Activated CD4-positive, alpha-beta T cell treated with anti-CD3 and anti-CD28 coated beads, Interleukin-2, amount 10 ng/mL, durations not matched to agents 24 days and 14 days (primary cell): ENCODE measurements around the gene AOPEP. TPM values are rescaled to one million over a fixed set of nuclear protein-coding genes. Genes with fewer than 3 reads are reported as not detected.
"Not testable (repeated sequence)": the region's sequence is repeated elsewhere in the genome, so short reads cannot be mapped to it uniquely, and the experiment has no call there.

Experiments
- DNase-seq: peaks from one replicate; pipeline ENCODE4 v3.0.0; 2022
- H3K27ac Mint-ChIP-seq: one replicate; pipeline ENCODE4 v1.8.0; 2022; ENCODE audit warnings: mild to moderate bottlenecking, mixed read lengths
- H3K27me3 Mint-ChIP-seq: one replicate; pipeline ENCODE4 v1.8.0; 2022; ENCODE audit warnings: mixed read lengths
- H3K36me3 Mint-ChIP-seq: one replicate; pipeline ENCODE4 v1.8.0; 2022; ENCODE audit warnings: low read depth, mild to moderate bottlenecking, mixed read lengths
- H3K4me1 Mint-ChIP-seq: one replicate; pipeline ENCODE4 v1.8.0; 2021; ENCODE audit warnings: mixed read lengths
- H3K4me3 Mint-ChIP-seq: one replicate; pipeline ENCODE4 v1.8.0; 2022; ENCODE audit warnings: mild to moderate bottlenecking, moderate library complexity, mixed read lengths
- H3K9me3 Mint-ChIP-seq: one replicate; pipeline ENCODE4 v1.8.0; 2021; ENCODE audit warnings: mixed read lengths
- intact Hi-C: fragments of 100-400 bp; cut with micrococcal nuclease; formaldehyde crosslinking; loops from one replicate; pipeline ENCODE4 v1.15.1; 2023
- total RNA-seq: library from RNA; stranded (reverse); gene quantifications from 2 replicates; pipeline ENCODE4 v1.2.3, GENCODE V29; 2022

The AOPEP gene
- total RNA-seq, 1 donor from 2014 or later: 20.7 TPM

DNA sequence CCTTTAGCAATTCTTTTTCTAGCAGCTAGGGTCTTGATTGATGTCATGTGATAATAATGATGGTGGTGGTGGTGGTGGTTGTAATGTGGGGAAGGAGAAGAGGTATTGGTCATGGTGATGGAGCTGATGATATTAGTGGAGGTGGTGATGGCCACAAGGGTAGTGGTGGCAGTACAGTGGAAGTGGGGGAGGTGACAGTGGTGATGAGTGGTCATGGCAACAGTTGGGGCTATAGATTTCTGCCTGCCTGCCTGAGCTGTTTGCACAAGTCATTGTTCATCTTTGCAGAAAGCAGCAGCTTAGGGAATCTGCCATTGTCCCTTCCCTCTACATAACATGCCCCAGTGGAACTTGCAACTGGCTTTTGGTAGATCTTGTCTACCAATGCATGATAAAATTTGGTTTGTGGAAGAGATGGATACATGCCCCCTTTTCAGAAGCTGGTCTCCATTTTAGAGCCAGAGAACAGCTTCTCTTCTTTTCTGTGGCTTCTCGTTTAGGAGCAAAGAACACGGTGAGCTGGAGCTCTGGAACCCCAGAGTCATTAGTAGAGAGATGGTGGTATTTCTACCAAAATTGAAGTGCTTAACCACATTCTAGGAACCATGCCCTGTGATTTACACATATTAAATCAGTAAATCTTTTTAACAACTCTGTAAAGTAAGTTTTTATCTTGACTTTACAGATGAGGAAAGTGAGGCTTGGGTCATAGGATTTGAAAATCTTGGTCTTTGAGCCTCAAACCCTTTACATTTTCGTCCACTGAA, 100.3 kb downstream of the AOPEP start:
- Mint-ChIP-seq H3K9me3 (peaks cover 6% of the 10 kb centered on the region), H3K36me3 (peaks cover 17% of the 10 kb centered on the region), H3K27me3 (no peaks in the 10 kb centered on the region), H3K4me1 (peaks cover 10% of the 10 kb centered on the region), H3K4me3 (no peak overlapping the region), H3K27ac (no peak overlapping the region)
- intact Hi-C loops: no loop called here
- no peak for DNase-seq

DNA sequence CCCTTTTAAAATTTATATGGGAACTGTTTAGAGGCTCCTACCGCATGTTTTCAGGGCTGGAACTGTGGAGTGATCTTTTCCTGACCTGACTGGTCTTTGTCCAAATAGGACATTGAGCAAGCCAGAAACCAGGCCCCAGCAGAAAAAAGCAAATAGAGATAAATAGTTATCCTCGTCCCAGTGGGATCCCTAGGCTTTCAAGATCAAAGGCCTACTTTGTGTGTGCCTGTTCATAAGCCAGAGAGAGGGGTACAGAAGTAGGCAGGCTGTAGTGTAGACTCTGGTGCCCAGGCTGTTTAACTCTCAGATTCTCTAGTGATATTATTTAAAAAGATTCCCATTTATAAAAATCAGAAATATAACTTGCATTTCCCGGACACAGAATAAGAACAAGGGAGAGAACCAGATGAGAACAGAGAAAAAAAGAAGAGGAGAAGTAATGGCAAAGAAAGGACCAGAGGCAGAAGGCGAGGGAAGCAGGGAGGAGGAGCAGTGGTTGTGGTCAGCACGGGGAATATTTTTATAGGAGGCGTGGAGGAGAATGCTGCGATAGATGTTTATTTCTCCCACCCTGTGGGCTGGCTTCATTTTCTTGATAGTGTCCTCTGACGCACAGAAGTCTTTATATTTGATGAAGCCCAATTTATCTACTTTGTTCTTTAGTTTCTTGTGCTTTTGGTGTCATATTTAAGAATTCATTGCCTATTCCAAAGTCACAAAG, 101.2 kb downstream of the AOPEP start:
- Mint-ChIP-seq H3K4me3 (no peak overlapping the region), H3K27me3 (no peaks in the 10 kb centered on the region), H3K36me3 (peaks cover 19% of the 10 kb centered on the region)

DNA sequence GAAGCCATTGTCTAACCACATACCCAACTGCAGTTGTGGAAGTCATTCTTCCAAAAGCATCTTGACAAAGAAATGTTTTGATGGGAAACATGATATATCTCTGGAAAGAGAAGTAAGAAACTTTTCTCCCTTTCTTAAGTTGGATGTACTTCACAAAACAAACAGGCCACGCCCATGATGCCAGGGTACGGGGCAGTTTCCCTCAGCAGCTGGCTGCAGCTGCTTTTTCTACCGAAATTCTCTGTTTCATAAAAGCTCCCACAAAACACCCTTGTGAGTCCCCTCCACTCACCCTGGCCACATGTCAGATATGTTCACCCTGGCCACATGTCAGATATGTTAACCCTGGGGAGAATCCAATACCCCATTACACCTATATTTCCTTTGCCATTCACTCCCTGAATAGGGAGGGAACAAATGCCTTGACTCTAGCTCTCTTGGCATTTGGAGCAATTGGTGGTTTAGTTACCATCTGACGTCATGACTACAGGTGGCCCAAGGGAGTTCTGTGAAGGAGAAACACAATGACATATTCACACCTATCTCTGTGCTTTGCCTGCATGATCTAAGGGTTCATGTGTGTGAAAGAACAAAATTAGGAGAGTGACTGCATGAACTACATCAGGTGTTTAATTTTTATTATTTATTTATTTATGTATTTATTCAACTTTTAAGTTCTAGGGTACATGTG, 103.0 kb downstream of the AOPEP start:
- intact Hi-C loops: no loop called here
- peaks cover 7% of the 10 kb centered on the region for H3K9me3 Mint-ChIP-seq
- no peak overlapping the region for H3K27ac Mint-ChIP-seq
- peaks cover 9% of the 10 kb centered on the region for H3K4me1 Mint-ChIP-seq
- H3K27me3 Mint-ChIP-seq: no peaks in the 10 kb centered on the region
- H3K4me3 Mint-ChIP-seq: no peak overlapping the region
- peaks cover 11% of the 10 kb centered on the region for H3K36me3 Mint-ChIP-seq
- DNase-seq: no peak

More for the DNA sequence above, 101.2 kb downstream of the AOPEP start:
- H3K9me3 Mint-ChIP-seq: peaks cover 7% of the 10 kb centered on the region
- intact Hi-C loops: no loop called here
- H3K27ac Mint-ChIP-seq: no peak overlapping the region
- peaks cover 12% of the 10 kb centered on the region for H3K4me1 Mint-ChIP-seq
- no peak for DNase-seq

DNA sequence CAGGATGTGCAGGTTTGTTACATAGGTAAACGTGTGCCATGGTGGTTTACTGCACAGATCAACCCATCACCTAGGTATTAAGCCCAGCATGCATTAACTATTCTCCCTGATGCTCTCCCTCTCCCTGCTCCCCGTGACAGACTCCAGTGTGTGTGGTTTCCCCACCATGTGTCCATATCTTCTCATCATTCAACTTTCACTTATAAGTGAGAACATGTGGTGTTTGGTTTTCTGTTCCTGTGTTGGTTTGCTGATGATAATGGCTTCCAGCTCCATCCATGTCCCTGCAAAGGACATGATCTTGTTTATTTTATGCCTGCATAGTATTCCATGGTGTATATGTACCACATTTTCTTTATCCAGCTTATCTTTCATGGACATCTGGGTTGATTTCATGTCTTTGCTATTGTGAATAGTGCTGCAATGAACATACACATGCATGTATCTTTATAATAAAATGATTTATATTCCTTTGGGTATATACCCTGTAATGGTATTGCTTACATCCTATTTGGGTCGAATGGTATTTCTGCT, 103.6 kb downstream of the AOPEP start:
- H3K4me1 Mint-ChIP-seq: peaks cover 13% of the 10 kb centered on the region
- H3K27ac Mint-ChIP-seq, H3K4me3 Mint-ChIP-seq, DNase-seq, H3K9me3 Mint-ChIP-seq, intact Hi-C loops, H3K27me3 Mint-ChIP-seq: not testable (repeated sequence)
- H3K36me3 Mint-ChIP-seq: peaks cover 11% of the 10 kb centered on the region

DNA sequence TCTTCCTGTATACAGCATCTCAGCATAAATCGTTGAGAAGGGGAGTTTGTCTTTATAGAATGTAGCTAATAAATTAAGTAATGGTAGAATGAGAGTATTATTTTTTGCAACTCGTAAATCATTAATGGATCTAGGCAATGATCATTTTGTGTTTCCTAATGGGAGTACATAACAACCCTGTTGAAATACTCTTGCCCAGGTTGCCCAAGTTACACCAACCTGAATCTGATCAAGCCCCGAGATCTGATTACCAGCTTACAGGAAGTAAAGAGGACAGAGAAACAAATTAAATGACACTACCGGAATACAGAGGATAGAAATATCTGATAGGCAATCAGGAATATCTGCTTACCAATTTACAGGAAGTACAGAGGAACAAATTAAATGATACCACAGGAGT, 107.3 kb downstream of the AOPEP start:
- no peak for DNase-seq
- Mint-ChIP-seq H3K4me1 (peaks cover 12% of the 10 kb centered on the region), H3K9me3 (peaks cover 14% of the 10 kb centered on the region), H3K27me3 (no peaks in the 10 kb centered on the region), H3K36me3 (peaks cover 20% of the 10 kb centered on the region), H3K4me3 (no peak overlapping the region), H3K27ac (no peak overlapping the region)
- intact Hi-C loops: no loop called here

DNA sequence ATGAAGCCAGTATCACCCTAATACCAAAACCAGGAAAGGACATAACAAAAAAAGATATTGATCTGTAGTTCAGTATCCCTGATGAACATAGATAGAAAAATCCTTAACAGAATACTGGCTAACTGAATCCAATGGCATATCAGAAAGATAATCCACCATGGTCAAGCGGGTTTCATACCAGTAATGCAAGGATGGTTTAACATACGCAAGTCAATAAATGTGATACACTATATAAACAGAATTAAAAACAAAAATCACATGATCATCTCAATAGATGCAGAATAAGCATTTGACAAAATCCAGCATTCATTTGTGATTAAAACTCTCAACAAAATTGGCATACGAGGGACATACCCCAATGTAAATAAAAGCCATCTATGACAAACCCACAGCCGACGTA, 110.9 kb downstream of the AOPEP start:
- Mint-ChIP-seq H3K4me3 (no peak overlapping the region), H3K4me1 (peaks cover 17% of the 10 kb centered on the region), H3K27me3 (no peaks in the 10 kb centered on the region), H3K9me3 (peaks cover 7% of the 10 kb centered on the region), H3K27ac (no peak overlapping the region), H3K36me3 (peaks cover 15% of the 10 kb centered on the region)
- intact Hi-C loops: no loop called here
- no peak for DNase-seq

DNA sequence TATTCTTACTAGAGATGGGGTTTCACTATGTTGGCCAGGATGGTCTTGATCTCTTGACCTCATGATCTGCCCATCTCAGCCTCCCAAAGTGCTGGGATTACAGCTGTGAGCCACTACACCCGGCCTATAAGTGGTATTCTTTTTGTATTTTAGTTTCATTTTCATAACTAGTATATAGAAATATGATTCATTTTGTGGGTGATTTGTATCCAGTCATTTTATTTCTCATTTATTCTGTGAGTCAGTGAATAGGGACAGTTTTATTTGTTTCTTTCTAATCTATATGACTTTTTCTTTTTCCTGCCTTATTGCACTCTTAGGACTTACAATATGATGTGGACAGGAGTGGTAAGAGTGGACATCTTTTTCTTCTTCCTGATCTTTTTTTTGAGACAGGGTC, 112.9 kb downstream of the AOPEP start:
- intact Hi-C loops: loop anchor here (1.0 to 2.0 kb wide), 3 partner anchors 22 to 39 kb away; no protein-coding TSS in a partner anchor
- Mint-ChIP-seq H3K27me3 (no peaks in the 10 kb centered on the region), H3K36me3 (peaks cover 15% of the 10 kb centered on the region), H3K9me3 (peaks cover 7% of the 10 kb centered on the region), H3K4me3 (no peak overlapping the region), H3K4me1 (peaks cover 24% of the 10 kb centered on the region), H3K27ac (peak overlapping the region; percentile 49)
- no peak for DNase-seq

DNA sequence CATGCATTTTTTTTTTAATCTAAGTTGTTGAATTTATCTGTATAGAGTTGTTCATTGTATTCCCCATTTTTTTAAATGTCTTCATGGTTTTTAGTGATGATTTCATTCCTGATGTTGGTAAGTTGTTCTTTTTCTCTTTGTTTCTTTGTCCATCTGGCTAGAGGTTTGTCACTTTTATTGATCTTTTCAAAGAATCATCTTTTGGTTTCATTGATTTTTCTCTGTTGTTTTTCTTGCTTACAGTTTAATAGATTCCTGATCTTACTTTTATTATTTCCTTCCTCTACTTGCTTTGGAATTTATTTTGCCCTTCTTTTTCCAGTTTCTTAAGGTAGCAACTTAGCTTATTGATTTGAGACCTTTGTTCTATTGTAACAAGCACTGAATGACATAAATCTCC, 114.2 kb downstream of the AOPEP start:
- peaks cover 7% of the 10 kb centered on the region for H3K9me3 Mint-ChIP-seq
- no peak for DNase-seq
- intact Hi-C loops: no loop called here
- H3K36me3 Mint-ChIP-seq: peaks cover 15% of the 10 kb centered on the region
- no peak overlapping the region for H3K4me3 Mint-ChIP-seq
- no peak overlapping the region for H3K27ac Mint-ChIP-seq
- no peaks in the 10 kb centered on the region for H3K27me3 Mint-ChIP-seq
- H3K4me1 Mint-ChIP-seq: peaks cover 19% of the 10 kb centered on the region

DNA sequence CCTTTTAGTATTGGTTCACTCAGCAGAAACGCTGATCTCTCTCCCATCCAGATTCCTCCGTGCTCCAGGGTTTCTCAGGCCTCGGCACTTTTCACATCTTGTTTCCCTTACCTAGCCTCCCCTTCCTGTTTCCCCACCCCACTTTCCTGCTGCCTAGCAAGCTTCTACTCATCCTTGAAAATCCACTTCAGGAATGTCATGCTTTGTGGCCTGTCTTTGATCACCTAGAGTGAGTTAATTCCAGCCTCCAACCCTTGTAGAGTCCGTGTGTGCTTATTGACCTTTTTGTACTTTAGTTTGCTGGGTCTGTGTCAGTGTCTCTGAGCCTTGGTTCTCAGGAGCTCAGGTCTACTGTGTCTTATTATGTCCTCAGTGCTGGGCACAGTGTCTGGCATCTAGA, 116.6 kb downstream of the AOPEP start:
- DNase-seq: no peak
- Mint-ChIP-seq H3K9me3 (peaks cover 8% of the 10 kb centered on the region), H3K4me1 (peaks cover 32% of the 10 kb centered on the region), H3K27ac (no peak overlapping the region), H3K27me3 (no peaks in the 10 kb centered on the region), H3K36me3 (peaks cover 11% of the 10 kb centered on the region), H3K4me3 (no peak overlapping the region)
- intact Hi-C loops: no loop called here

DNA sequence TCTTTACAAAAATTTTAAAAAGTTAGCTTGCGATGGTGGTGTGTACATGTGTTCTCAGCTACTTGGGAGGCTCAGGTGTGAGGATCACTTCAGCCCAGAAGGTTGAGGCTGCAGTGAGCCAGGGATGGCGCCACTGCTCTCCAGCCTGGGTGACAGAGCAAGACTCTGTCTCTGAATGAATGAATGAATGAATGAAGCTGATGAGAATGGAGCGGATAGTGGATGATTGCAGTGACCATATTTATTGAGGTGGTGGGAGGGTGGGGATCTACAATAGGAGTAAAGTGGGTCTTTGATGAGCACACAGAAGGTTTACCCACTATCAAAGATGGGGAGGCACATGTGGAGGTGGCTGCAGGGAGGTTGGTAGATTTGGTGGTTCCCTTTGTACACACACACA, 120.2 kb downstream of the AOPEP start:
- Mint-ChIP-seq H3K36me3 (peaks cover 4% of the 10 kb centered on the region), H3K4me1 (peaks cover 22% of the 10 kb centered on the region), H3K27ac (no peak overlapping the region), H3K4me3 (no peak overlapping the region), H3K9me3 (peaks cover 4% of the 10 kb centered on the region), H3K27me3 (no peaks in the 10 kb centered on the region)
- intact Hi-C loops: no loop called here
- DNase-seq: no peak

DNA sequence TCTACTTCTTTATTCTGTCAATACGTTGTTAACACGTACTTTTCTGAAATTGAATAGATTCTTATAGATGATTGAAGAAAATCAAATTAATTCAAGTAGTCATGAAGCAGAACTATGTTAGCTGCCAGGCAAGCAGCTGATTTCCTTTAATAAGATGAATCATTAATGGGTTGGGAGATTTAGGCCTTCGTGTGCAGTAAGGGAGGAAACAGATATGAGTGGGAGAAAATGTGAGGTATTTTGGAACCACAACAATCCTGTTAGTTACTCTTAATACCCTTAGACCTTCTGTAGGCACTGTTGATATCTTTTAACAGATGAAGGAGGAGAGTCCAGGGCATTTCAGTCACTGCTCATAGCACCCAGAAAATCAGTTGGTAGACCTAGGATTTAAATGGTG, 121.0 kb downstream of the AOPEP start:
- peaks cover 4% of the 10 kb centered on the region for H3K36me3 Mint-ChIP-seq
- peaks cover 22% of the 10 kb centered on the region for H3K4me1 Mint-ChIP-seq
- H3K4me3 Mint-ChIP-seq: no peak overlapping the region
- no peak overlapping the region for H3K27ac Mint-ChIP-seq
- H3K9me3 Mint-ChIP-seq: peaks cover 4% of the 10 kb centered on the region
- H3K27me3 Mint-ChIP-seq: no peaks in the 10 kb centered on the region
- intact Hi-C loops: no loop called here
- DNase-seq: no peak

DNA sequence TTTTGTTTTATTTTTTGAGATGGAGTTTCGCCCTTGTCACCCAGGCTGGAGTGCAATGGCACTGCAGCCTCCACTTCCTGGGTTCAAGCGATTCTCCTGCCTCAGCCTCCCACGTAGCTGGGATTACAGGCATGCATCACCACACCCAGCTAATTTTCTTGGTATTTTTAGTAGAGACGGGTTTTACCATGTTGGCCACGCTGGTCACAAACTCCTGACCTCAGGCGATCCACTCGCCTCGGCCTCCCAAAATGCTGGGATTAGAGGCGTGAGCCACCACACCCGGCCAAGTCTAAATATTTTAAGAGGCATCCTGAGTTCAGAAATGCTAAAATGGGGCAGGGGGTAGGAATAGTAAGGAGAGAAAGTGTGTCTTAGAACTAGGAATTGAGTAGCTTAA, 122.3 kb downstream of the AOPEP start:
- H3K27ac Mint-ChIP-seq, H3K27me3 Mint-ChIP-seq, H3K36me3 Mint-ChIP-seq, DNase-seq, H3K4me3 Mint-ChIP-seq, intact Hi-C loops, H3K9me3 Mint-ChIP-seq: not testable (repeated sequence)
- H3K4me1 Mint-ChIP-seq: peaks cover 16% of the 10 kb centered on the region

DNA sequence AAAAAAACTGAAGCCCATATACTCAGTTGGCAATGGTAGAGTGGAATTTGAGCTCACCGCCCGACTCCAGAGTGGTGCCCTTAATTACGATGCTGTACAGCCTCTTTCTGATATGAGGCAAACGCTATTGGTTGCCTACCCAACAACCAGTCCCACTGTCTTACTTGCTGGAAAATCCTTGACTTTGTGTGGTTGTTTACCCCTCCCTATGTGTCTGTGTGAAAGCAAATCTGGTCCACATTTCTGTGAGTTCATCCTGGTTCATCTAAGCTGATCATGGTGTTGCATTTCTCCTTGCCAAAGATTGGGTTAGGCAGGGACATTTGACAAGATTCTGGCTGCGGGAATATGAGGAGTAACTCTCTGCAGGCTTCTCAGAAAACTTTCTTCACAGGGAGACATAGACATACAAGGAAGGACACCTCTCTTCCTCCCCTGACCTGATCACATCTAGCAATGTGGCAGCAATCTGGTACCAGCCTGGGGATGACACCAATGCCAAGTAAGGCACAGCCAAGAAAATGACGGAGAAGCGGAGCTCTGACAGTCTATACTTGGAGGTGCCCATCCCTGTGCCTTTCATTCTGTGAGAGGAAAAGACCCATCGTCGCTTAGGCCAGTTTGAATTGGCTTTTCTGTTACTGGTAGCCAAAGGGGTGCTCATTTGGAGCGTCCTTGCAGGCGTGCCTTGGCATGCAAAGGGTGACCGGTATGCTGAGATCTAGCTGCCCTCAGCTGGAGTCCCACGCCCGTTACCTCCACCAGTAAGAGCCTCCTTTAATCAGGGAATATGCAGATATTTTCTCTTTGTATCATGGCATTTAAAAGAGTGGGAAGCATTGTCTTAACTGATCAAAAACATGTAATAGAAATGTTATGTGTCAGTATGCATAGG, 124.3 kb downstream of the AOPEP start:
- Mint-ChIP-seq H3K4me1 (peaks cover 18% of the 10 kb centered on the region), H3K27me3 (no peaks in the 10 kb centered on the region), H3K9me3 (peaks cover 4% of the 10 kb centered on the region), H3K36me3 (peaks cover 4% of the 10 kb centered on the region), H3K27ac (no peak overlapping the region), H3K4me3 (no peak overlapping the region)
- intact Hi-C loops: no loop called here
- no peak for DNase-seq
